Activated naive CD4-positive, alpha-beta T cell treated with anti-CD3 and anti-CD28 coated beads, Interleukin-2, amount 10 ng/mL, durations not matched to agents 7 days and 5 days (primary cell): ENCODE measurements around the gene MATR3.
"Not testable (repeated sequence)": the region's sequence is repeated elsewhere in the genome, so short reads cannot be mapped to it uniquely, and the experiment has no call there.

Experiments
- CTCF ChIA-PET: fragments of 350-600 bp; sonication (Branson Sonifier 250); formaldehyde crosslinking; loops from one replicate; lab custom pipeline; 2021; ENCODE audit warnings: antibody characterized with exemption; lab: Charles Lee
- DNase-seq: peaks from one replicate; pipeline ENCODE4 v3.0.0-alpha.2; 2020
- H3K27ac Mint-ChIP-seq: one replicate; pipeline ENCODE4 v1.8.0; 2021; ENCODE audit warnings: mild to moderate bottlenecking, moderate library complexity, mixed read lengths
- H3K27me3 Mint-ChIP-seq: one replicate; pipeline ENCODE4 v1.8.0; 2021; ENCODE audit warnings: mild to moderate bottlenecking, mixed read lengths
- H3K36me3 Mint-ChIP-seq: one replicate; pipeline ENCODE4 v1.8.0; 2021; ENCODE audit warnings: mixed read lengths
- H3K4me1 Mint-ChIP-seq: one replicate; pipeline ENCODE4 v1.8.0; 2021; ENCODE audit warnings: mixed read lengths
- H3K4me3 Mint-ChIP-seq: one replicate; pipeline ENCODE4 v1.8.0; 2021; ENCODE audit warnings: mild to moderate bottlenecking, moderate library complexity, mixed read lengths
- H3K9me3 Mint-ChIP-seq: one replicate; pipeline ENCODE4 v1.8.0; 2021; ENCODE audit warnings: mixed read lengths

Gene MATR3

GRCh38 chr5:139340051-139340450 is 46.5 kb downstream of the MATR3 start:
- Mint-ChIP-seq H3K27me3 (peaks cover 5% of the 10 kb centered on the region), H3K4me1 (peaks cover 45% of the 10 kb centered on the region), H3K27ac (no peak overlapping the region), H3K4me3 (no peak overlapping the region), H3K9me3 (no peaks in the 10 kb centered on the region), H3K36me3 (peaks cover 20% of the 10 kb centered on the region)
- no peak for DNase-seq
- CTCF ChIA-PET, result interaction anchor here (1.1 to 3.1 kb wide), 2 partner anchors 21 to 52 kb away, joined by 3 to 13 read pairs; no protein-coding TSS in a partner anchor

- Mint-ChIP-seq H3K36me3 (peaks cover 22% of the 10 kb centered on the region), H3K27ac (peak overlapping the region; percentile 99), H3K9me3 (no peaks in the 10 kb centered on the region), H3K4me3 (peak overlapping the region; percentile 95), H3K4me1 (peaks cover 46% of the 10 kb centered on the region), H3K27me3 (peaks cover 5% of the 10 kb centered on the region)
- CTCF ChIA-PET, result interaction anchor here (0.8 to 3.1 kb wide), 3 partner anchors 51 to 782 kb away, joined by 3 to 13 read pairs (median 4); no protein-coding TSS in a partner anchor
- no peak for DNase-seq
Measured at GRCh38 chr5:139341187-139341688, 47.7 kb downstream of the MATR3 start.

DNA sequence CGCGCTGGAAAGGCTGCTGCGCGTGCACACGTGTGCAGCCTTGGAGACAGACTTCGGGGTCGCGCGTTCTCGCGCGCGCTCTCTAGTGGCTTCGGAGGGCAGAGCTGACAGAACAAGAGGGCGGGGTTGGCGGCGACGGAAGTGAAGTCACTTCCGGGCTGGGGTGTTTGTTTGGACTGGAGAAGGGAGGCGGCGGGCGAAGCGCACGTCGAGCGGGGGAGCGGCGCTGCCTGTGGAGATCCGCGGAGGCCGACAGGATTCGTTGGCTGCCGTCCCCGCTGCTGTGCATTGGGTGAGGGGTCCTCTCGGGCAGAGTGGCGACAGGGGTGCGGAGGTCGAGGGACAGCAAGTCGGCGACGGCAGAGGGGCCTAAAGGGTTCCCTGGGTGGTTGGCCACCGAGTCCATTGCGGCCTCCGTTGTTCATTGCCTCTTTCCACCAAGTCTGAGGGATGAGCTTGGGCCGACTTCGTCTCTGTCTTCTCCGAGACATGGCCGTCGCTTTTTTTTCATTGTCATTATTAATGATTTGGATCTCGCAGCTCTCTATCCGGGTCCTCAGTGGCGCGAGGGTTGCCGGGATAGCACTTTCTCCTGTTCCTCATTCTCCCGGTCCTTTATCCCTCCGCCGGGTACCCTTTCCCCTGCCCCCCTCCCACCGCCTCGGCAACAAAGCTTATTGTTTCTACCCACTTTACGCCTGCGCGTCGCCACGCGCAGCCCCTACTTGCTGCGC is 48.3 kb downstream of the MATR3 start, which contains the start of gene PAIP2:
Gene PAIP2, plus strand, starts transcription at position 166 of the 734 bp plus-strand sequence. CDS start 21,931 bp downstream, outside the sequence.
- CTCF ChIA-PET, result interaction anchor here (0.8 to 3.1 kb wide), 8 partner anchors 15 to 782 kb away, joined by 3 to 13 read pairs (median 4); partner anchors contain the start of gene MATR3
- peaks cover 27% of the 10 kb centered on the region for H3K36me3 Mint-ChIP-seq
- no peaks in the 10 kb centered on the region for H3K9me3 Mint-ChIP-seq
- H3K4me1 Mint-ChIP-seq, result peaks cover 46% of the 10 kb centered on the region
- DNase-seq, result peak; percentile 98
- H3K27ac Mint-ChIP-seq, result peak within 1 kb of the TSS; percentile 99
- H3K4me3 Mint-ChIP-seq, result peak within 1 kb of the TSS; percentile 95
- peaks cover 5% of the 10 kb centered on the region for H3K27me3 Mint-ChIP-seq

- CTCF ChIA-PET, result interaction anchor here (0.9 to 3.1 kb wide), 6 partner anchors 15 to 77 kb away, joined by 3 to 13 read pairs (median 4); partner anchors contain the start of gene MATR3
- Mint-ChIP-seq H3K4me3 (peak overlapping the region; percentile 95), H3K36me3 (peaks cover 29% of the 10 kb centered on the region), H3K27me3 (peaks cover 5% of the 10 kb centered on the region), H3K27ac (peak overlapping the region; percentile 99), H3K4me1 (peaks cover 47% of the 10 kb centered on the region), H3K9me3 (no peaks in the 10 kb centered on the region)
- no peak for DNase-seq
Measured at GRCh38 chr5:139342423-139342723, 48.8 kb downstream of the MATR3 start.

DNA sequence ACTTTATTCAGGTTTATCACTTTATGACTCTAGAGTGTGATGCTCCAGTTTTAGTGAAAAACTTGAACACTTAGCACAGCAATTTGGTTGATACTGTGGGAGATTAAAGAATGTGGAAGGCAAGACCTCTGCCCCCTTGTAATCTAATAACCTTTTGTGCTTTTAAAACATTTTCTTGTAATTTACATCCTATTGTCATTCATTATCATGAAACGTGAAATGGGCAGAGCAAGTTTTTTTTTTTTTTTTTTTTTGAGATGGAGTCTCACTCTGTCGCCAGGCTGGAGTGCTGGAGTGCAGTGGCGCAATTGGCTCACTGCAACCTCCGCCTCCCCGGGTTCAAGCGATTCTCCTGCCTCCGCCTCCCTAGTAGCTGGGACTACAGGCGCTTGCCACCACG is 49.9 kb downstream of the MATR3 start:
- H3K36me3 Mint-ChIP-seq, result peaks cover 30% of the 10 kb centered on the region
- peak overlapping the region; percentile 95 for H3K4me3 Mint-ChIP-seq
- H3K27ac Mint-ChIP-seq, result peak overlapping the region; percentile 99
- H3K9me3 Mint-ChIP-seq, result no peaks in the 10 kb centered on the region
- H3K4me1 Mint-ChIP-seq, result peaks cover 47% of the 10 kb centered on the region
- CTCF ChIA-PET, result interaction anchor here (1.1 kb wide), 1 partner anchor 75 kb away, joined by 3 read pairs; no protein-coding TSS in a partner anchor
- no peak for DNase-seq
- peaks cover 5% of the 10 kb centered on the region for H3K27me3 Mint-ChIP-seq

- no peak for DNase-seq
- H3K4me3 Mint-ChIP-seq, result peak overlapping the region; percentile 26
- H3K4me1 Mint-ChIP-seq, result peaks cover 50% of the 10 kb centered on the region
- peaks cover 31% of the 10 kb centered on the region for H3K36me3 Mint-ChIP-seq
- CTCF ChIA-PET, result interaction anchor here (1.1 kb wide), 1 partner anchor 74 kb away, joined by 3 read pairs; no protein-coding TSS in a partner anchor
- H3K27me3 Mint-ChIP-seq, result peaks cover 5% of the 10 kb centered on the region
- H3K9me3 Mint-ChIP-seq, result no peaks in the 10 kb centered on the region
- H3K27ac Mint-ChIP-seq, result no peak overlapping the region
Measured at GRCh38 chr5:139344177-139344576, 50.6 kb downstream of the MATR3 start.

- peaks cover 47% of the 10 kb centered on the region for H3K4me1 Mint-ChIP-seq
- H3K9me3 Mint-ChIP-seq, H3K4me3 Mint-ChIP-seq, H3K27ac Mint-ChIP-seq, CTCF ChIA-PET, DNase-seq, H3K27me3 Mint-ChIP-seq: not testable (repeated sequence)
- H3K36me3 Mint-ChIP-seq, result peaks cover 31% of the 10 kb centered on the region
Measured at GRCh38 chr5:139345442-139345841, 51.9 kb downstream of the MATR3 start.

DNA sequence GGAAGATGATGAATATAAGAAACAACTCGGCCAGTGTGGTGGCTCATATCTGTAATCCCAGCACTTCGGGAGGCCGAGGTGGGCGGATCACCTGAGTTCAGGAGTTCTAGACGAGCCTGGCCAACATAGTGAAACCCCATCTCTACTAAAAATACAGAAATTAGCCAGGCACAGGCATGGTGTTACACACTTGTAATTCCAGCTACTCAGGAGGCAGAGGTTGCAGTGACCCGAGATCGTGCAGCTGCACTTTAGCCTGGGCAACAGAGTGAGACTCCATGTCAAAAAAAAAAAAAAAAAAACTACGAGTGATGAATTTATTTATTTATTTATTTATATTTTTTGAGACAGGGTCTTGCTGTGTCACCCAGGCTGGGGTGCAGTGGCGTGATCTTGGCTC is 54.3 kb downstream of the MATR3 start:
- DNase-seq, CTCF ChIA-PET, H3K27me3 Mint-ChIP-seq, H3K9me3 Mint-ChIP-seq, H3K27ac Mint-ChIP-seq, H3K4me3 Mint-ChIP-seq: not testable (repeated sequence)
- peaks cover 28% of the 10 kb centered on the region for H3K4me1 Mint-ChIP-seq
- H3K36me3 Mint-ChIP-seq, result peaks cover 35% of the 10 kb centered on the region

DNA sequence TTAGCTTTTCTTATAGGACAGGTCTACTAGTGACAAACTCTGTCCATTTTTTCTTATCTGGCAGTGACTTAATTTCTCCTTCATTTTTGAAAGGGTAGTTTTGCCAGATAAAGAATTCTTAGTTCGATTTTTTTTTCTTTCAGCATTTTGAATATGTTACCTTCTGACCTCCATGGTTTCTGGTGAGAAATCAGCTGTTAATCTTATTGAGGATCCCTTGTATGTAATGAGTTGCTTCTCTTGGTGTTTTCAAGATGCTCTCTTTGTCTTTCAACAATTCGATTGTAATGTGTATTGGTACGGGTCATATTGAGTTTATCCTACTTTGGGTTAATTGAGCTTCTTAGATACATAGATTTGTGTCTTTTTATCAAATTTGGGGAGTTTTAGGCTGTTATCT is 60.6 kb downstream of the MATR3 start:
- H3K9me3 Mint-ChIP-seq, result peaks cover 5% of the 10 kb centered on the region
- H3K27me3 Mint-ChIP-seq, result no peaks in the 10 kb centered on the region
- H3K4me1 Mint-ChIP-seq, result peaks cover 5% of the 10 kb centered on the region
- H3K4me3 Mint-ChIP-seq, result no peak overlapping the region
- no peak for DNase-seq
- no peak overlapping the region for H3K27ac Mint-ChIP-seq
- CTCF ChIA-PET, result no interaction called here
- H3K36me3 Mint-ChIP-seq, result peaks cover 30% of the 10 kb centered on the region

DNA sequence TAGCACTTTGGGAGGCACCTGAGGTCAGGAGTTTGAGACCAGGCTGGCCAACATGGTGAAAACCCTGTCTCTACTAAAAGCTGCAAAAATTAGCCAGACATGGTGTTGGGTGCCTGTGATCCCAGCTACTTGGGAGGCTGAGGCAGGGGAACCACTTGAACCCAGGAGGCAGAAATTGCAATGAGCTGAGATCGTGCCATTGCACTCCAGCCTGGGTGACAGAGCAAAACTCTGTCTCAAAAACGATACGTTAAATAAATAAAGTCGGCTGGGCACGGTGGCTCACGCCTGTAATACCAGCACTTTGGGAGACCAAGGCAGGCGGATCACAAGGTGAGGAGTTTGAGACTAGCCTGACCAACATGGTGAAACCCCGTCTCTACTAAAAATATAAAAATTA is 62.4 kb downstream of the MATR3 start:
- not testable (repeated sequence) for H3K27ac Mint-ChIP-seq, H3K4me3 Mint-ChIP-seq, H3K4me1 Mint-ChIP-seq, H3K9me3 Mint-ChIP-seq, DNase-seq, H3K27me3 Mint-ChIP-seq
- CTCF ChIA-PET, result interaction anchor here (2.0 kb wide), 1 partner anchor 14 kb away, joined by 5 read pairs; the partner anchor contains the start of gene PAIP2
- peaks cover 30% of the 10 kb centered on the region for H3K36me3 Mint-ChIP-seq

GRCh38 chr5:139358064-139358463 is 64.5 kb downstream of the MATR3 start:
- H3K4me3 Mint-ChIP-seq, result no peak overlapping the region
- peaks cover 5% of the 10 kb centered on the region for H3K4me1 Mint-ChIP-seq
- DNase-seq, result no peak
- peaks cover 21% of the 10 kb centered on the region for H3K36me3 Mint-ChIP-seq
- no peaks in the 10 kb centered on the region for H3K27me3 Mint-ChIP-seq
- CTCF ChIA-PET, result interaction anchor here (2.0 kb wide), 1 partner anchor 16 kb away, joined by 5 read pairs; the partner anchor contains the start of gene PAIP2
- peaks cover 5% of the 10 kb centered on the region for H3K9me3 Mint-ChIP-seq
- H3K27ac Mint-ChIP-seq, result no peak overlapping the region

GRCh38 chr5:139360384-139360783 is 66.8 kb downstream of the MATR3 start:
- H3K27ac Mint-ChIP-seq, result no peak overlapping the region
- no peak overlapping the region for H3K4me3 Mint-ChIP-seq
- H3K4me1 Mint-ChIP-seq, result peaks cover 5% of the 10 kb centered on the region
- peaks cover 27% of the 10 kb centered on the region for H3K36me3 Mint-ChIP-seq
- DNase-seq, result no peak
- no peaks in the 10 kb centered on the region for H3K27me3 Mint-ChIP-seq
- CTCF ChIA-PET, result no interaction called here
- H3K9me3 Mint-ChIP-seq, result no peaks in the 10 kb centered on the region

- CTCF ChIA-PET, result interaction anchor here (1.1 kb wide), 1 partner anchor 8 kb away, joined by 3 read pairs; no protein-coding TSS in a partner anchor
- Mint-ChIP-seq H3K9me3 (no peaks in the 10 kb centered on the region), H3K27me3 (no peaks in the 10 kb centered on the region), H3K4me3 (no peak overlapping the region), H3K36me3 (peaks cover 33% of the 10 kb centered on the region), H3K4me1 (peaks cover 4% of the 10 kb centered on the region), H3K27ac (no peak overlapping the region)
- DNase-seq, result no peak
Measured at GRCh38 chr5:139361835-139362429, 68.4 kb downstream of the MATR3 start.

- no peaks in the 10 kb centered on the region for H3K27me3 Mint-ChIP-seq
- H3K9me3 Mint-ChIP-seq, result no peaks in the 10 kb centered on the region
- no peak overlapping the region for H3K4me3 Mint-ChIP-seq
- CTCF ChIA-PET, result interaction anchor here (0.5 to 1.3 kb wide), 2 partner anchors 28 to 75 kb away, joined by 3 to 4 read pairs; no protein-coding TSS in a partner anchor
- H3K4me1 Mint-ChIP-seq, result no peaks in the 10 kb centered on the region
- H3K27ac Mint-ChIP-seq, result no peak overlapping the region
- H3K36me3 Mint-ChIP-seq, result peaks cover 33% of the 10 kb centered on the region
- DNase-seq, result no peak
Measured at GRCh38 chr5:139363937-139364336, 70.4 kb downstream of the MATR3 start.
